K562 (cell line): ENCODE data around the gene CHST2. TPM values are rescaled to one million over a fixed set of nuclear protein-coding genes. Genes with fewer than 3 reads are reported as not detected.

ENCODE experiments used
- ATAC-seq: fragments of 200-7000 bp; cut with Tn5 transposase; 3 replicates; pipeline ENCODE4 v1.9.1; 2020; ENCODE audit warnings: moderate library complexity
- BruUV-seq: library from RNA; stranded (reverse); fragments of 400-500 nt; replicated peaks from 2 replicates; lab custom pipeline; 2021; lab: Mats Ljungman, UMichigan
- CTCF ChIA-PET: fragments of 300-600 bp; formaldehyde crosslinking; extraction: SDS; loops from one replicate; lab custom pipeline; 2021; ENCODE audit warnings: low intra/inter-chr PET ratio; lab: Yijun Ruan, JAX
- POLR2A ChIA-PET: fragments of 300-600, 350-650 bp; sonication (Branson Sonifier 250); formaldehyde crosslinking; extraction: SDS; loops from one replicate; lab custom pipeline; 2021; ENCODE audit warnings: antibody characterized with exemption, inconsistent platforms; lab: Yijun Ruan, JAX
- DNase-seq, 4 experiments: peaks; one replicate each; pipeline versions ENCODE4 v3.0.0 to v3.0.0-alpha.2; 2011 to 2018; ENCODE audit warnings: low spot score in 3 of 4, mixed read lengths in 3 of 4; ENCODE audit errors: extremely low read depth in 1 of 4
- FAIRE-seq: peaks from 2 replicates; lab custom pipeline; 2011; peaks lifted over from hg19 to GRCh38; lab: Jason Lieb, UNC
- H2AFZ ChIP-seq: 2 replicates; pipeline ENCODE4 v1.6.0; 2011; ENCODE audit warnings: low read depth, low read length, control low read depth, inconsistent platforms
- H3K27ac ChIP-seq: fragments of 200-600 bp; 3 replicates; pipeline ENCODE4 v1.8.0; 2011; ENCODE audit warnings: low read depth, mild to moderate bottlenecking, control low read depth, inconsistent platforms, low read length, moderate library complexity, mixed read lengths; ENCODE audit errors: extremely low read depth
- H3K27me3 ChIP-seq, 2 experiments: fragments of 300-600 bp in 1 of 2; 2 replicates in 1 of 2; 3 replicates in 1 of 2; pipeline versions ENCODE4 v1.6.0 to v1.8.0; 2011; ENCODE audit warnings: inconsistent platforms in 2 of 2, low read length in 2 of 2, mild to moderate bottlenecking in 1 of 2, mixed read lengths in 1 of 2, moderate library complexity in 1 of 2; ENCODE audit not compliant: control insufficient read depth in 2 of 2, insufficient read depth in 2 of 2
- H3K36me3 ChIP-seq: fragments of 300-600 bp; 3 replicates; pipeline ENCODE4 v1.8.0; 2011; ENCODE audit warnings: mild to moderate bottlenecking, low read length, inconsistent platforms; ENCODE audit not compliant: control insufficient read depth, insufficient read depth
- H3K4me1 ChIP-seq, 2 experiments: fragments of 200-600 bp in 1 of 2; replicated peaks in 1 of 2; 2 replicates in 1 of 2; 3 replicates in 1 of 2; pipeline versions ENCODE4 v1.5.1 to v1.8.0; 2011; ENCODE audit warnings: inconsistent platforms in 2 of 2, low read length in 2 of 2, mild to moderate bottlenecking in 1 of 2, mixed read lengths in 1 of 2, moderate library complexity in 1 of 2; ENCODE audit not compliant: control insufficient read depth in 2 of 2, insufficient read depth in 2 of 2
- H3K4me2 ChIP-seq: 2 replicates; pipeline ENCODE4 v1.6.1; 2011; ENCODE audit warnings: low read length, control low read depth, inconsistent platforms, mixed read lengths; ENCODE audit not compliant: insufficient read depth
- H3K4me3 ChIP-seq: fragments of 200-600 bp; sonication (generic), shearing (Covaris generic); 2 replicates; pipeline ENCODE4 v1.5.1; 2016; ENCODE audit warnings: control low read depth, inconsistent platforms
- H3K79me2 ChIP-seq: fragments of 200-600 bp; 3 replicates; pipeline ENCODE4 v1.8.0; 2011; ENCODE audit warnings: low read length, inconsistent platforms; ENCODE audit not compliant: control insufficient read depth, insufficient read depth
- H3K9ac ChIP-seq, 2 experiments: 2 replicates each; pipeline versions ENCODE4 v1.6.0 to v1.6.1; 2011; ENCODE audit warnings: low read depth in 2 of 2, low read length in 2 of 2, control low read depth in 1 of 2, inconsistent platforms in 1 of 2, mild to moderate bottlenecking in 1 of 2, mixed read lengths in 1 of 2; ENCODE audit not compliant: insufficient read depth in 1 of 2
- H3K9me1 ChIP-seq: one replicate; pipeline ENCODE4 v1.6.0; 2011; ENCODE audit warnings: inconsistent platforms, mild to moderate bottlenecking, low read length, moderate library complexity; ENCODE audit not compliant: control insufficient read depth, insufficient read depth
- H3K9me3 ChIP-seq: replicated peaks from 2 replicates; pipeline ENCODE4 v1.5.1; 2011; ENCODE audit warnings: low read depth, low read length, inconsistent platforms; ENCODE audit not compliant: control insufficient read depth, insufficient read depth
- H4K20me1 ChIP-seq: replicated peaks from 2 replicates; pipeline ENCODE4 v1.6.1; 2011; ENCODE audit warnings: low read length, inconsistent platforms, mixed read lengths; ENCODE audit not compliant: control insufficient read depth, insufficient read depth
- ARNT ChIP-seq, 2 experiments: fragments of 450-650 bp; IDR thresholded peaks; 2 replicates each; pipeline ENCODE4 v1.6.1; 2016; ENCODE audit warnings: mild to moderate bottlenecking in 1 of 2
- CC2D1A ChIP-seq: fragments of 450-650 bp; IDR thresholded peaks from 2 replicates; pipeline ENCODE4 v1.6.1; 2017; ENCODE audit warnings: mild to moderate bottlenecking
- CSDE1 ChIP-seq, 2 experiments: fragments of 450-650 bp; IDR thresholded peaks; 2 replicates each; pipeline ENCODE4 v1.6.1; 2016; ENCODE audit warnings: mild to moderate bottlenecking in 1 of 2
- HMG20A ChIP-seq: fragments of 450-650 bp; formaldehyde crosslinking; conservative IDR thresholded peaks from 2 replicates; pipeline ENCODE4 v1.4.0; 2020; ENCODE audit warnings: mild to moderate bottlenecking, mixed read lengths
- HNRNPUL1 ChIP-seq: fragments of 200-400 bp; formaldehyde crosslinking; IDR thresholded peaks from 2 replicates; pipeline ENCODE4 v1.6.1; 2017; ENCODE audit warnings: low read length
- MEF2D ChIP-seq: conservative IDR thresholded peaks from 2 replicates; pipeline ENCODE4 v1.6.1; 2016; ENCODE audit warnings: low read depth, missing genetic modification characterization, missing compliant biosample characterization
- RBM25 ChIP-seq: fragments of 200-400 bp; formaldehyde crosslinking; IDR thresholded peaks from 2 replicates; pipeline ENCODE4 v1.6.1; 2018; ENCODE audit warnings: low read length, low read depth, moderate library complexity; ENCODE audit not compliant: severe bottlenecking
- RFX7 ChIP-seq: fragments of 250-450 bp; sonication (Bioruptor Pico); IDR thresholded peaks from 2 replicates; pipeline ENCODE4 v1.5.1; 2021; ENCODE audit warnings: mild to moderate bottlenecking
- TCF7L2 ChIP-seq: fragments of 150-350 bp; IDR thresholded peaks from 2 replicates; pipeline ENCODE4 v1.6.1; 2016; ENCODE audit warnings: low read depth, mild to moderate bottlenecking, low read length, moderate library complexity
- TRIM28 ChIP-seq: fragments of 450-650 bp; IDR thresholded peaks from 2 replicates; pipeline ENCODE4 v1.6.1; 2017
- WHSC1 ChIP-seq: IDR thresholded peaks from one replicate; pipeline ENCODE4 v1.6.1; 2012; ENCODE audit warnings: low read length, control low read depth, inconsistent platforms
- ZFP1 ChIP-seq: fragments of 450-650 bp; formaldehyde crosslinking; IDR thresholded peaks from 2 replicates; pipeline ENCODE4 v1.4.0; 2020; ENCODE audit warnings: mild to moderate bottlenecking, mixed read lengths
- ZFP30 ChIP-seq: fragments of 250-450 bp; sonication (Bioruptor Pico); IDR thresholded peaks from 2 replicates; pipeline ENCODE4 v1.8.0; 2022; ENCODE audit warnings: moderate library complexity, mild to moderate bottlenecking, inconsistent platforms, borderline replicate concordance
- WGBS: fragments of 100-300 bp; shearing (Covaris generic); methylation state at CpG from one replicate; pipeline ENCODE4 v1.1.6; 2016; ENCODE audit warnings: low coverage, mixed read lengths; ENCODE audit not compliant: insufficient coverage; ENCODE audit errors: missing lambda C conversion rate; 5-methylcytosine and 5-hydroxymethylcytosine counted together
- in situ Hi-C: fragments of 300-500 bp; cut with MboI; formaldehyde crosslinking; loops from 4 replicates; pipeline ENCODE4 v1.15.0; 2018; ENCODE audit warnings: inconsistent platforms, mixed read lengths
- intact Hi-C: fragments of 100-400 bp; cut with micrococcal nuclease; formaldehyde crosslinking; loops from 2 replicates; pipeline ENCODE4 v1.14.2; 2022
- polyA plus RNA-seq, 8 experiments: library from polyadenylated mRNA; depleted of rRNA in 4 of 8; stranded (reverse) in 5 of 8; unstranded in 3 of 8; fragments of >200 nt; fragmentation: Nextera tagmentation in 2 of 8; fragmentation: Illumina TruSeq in 1 of 8; extraction: Ambion mirVana in 2 of 8; extraction: Trizol in 1 of 8; gene quantifications; 2 replicates each; pipeline versions ENCODE4 v1.2.1 to v1.2.3, GENCODE V29; 2011 to 2014; ENCODE audit warnings: inconsistent platforms in 1 of 8, missing spikeins in 1 of 8
- total RNA-seq, 7 experiments: library from RNA; depleted of rRNA in 6 of 7; stranded (reverse); fragments of >200 nt in 6 of 7; fragmentation: Illumina TruSeq in 2 of 7; extraction: Trizol in 2 of 7; gene quantifications; 2 replicates each; pipeline versions ENCODE4 v1.2.1 to v1.2.3, GENCODE V29; 2011 to 2021; ENCODE audit warnings: low replicate concordance in 1 of 7
- TF ChIP-seq, protein P1 (sequence below): fragments of 250-450 bp; sonication (Bioruptor Pico); IDR thresholded peaks from 2 replicates; pipeline ENCODE4 v1.4.0; 2020; ENCODE audit warnings: mild to moderate bottlenecking
- TF ChIP-seq, protein P2 (sequence below): fragments of 450-650 bp; IDR thresholded peaks from 2 replicates; pipeline ENCODE4 v1.6.1; 2018; ENCODE audit warnings: mild to moderate bottlenecking, low read depth; ENCODE audit not compliant: partially characterized antibody

CHST2 gene
- total and polyA plus RNA-seq, 9 of the 15 experiments (the other 6 are each of a cell fraction or from before 2014, with no cell fraction given), result 3.4 to 60.3 (median 13.9) TPM

DNA sequence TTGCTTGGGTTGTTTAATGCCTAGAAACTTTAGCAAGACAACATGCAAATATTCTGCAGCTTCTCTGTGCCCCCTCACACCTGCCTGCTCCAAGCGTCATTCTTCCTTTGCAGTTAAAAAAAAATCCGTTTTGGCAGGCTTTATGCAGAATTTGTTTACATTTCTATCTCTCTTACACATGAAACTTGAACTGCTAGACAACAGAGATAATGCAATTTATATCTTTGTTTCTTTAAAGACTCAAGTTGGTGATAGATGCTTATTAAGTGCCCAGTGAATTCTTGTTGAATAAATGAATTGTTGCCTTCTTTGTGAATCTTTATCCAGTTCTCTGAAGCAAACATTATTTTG, 53.2 kb downstream of the CHST2 start:
- no TSS peak for BruUV-seq
- intact Hi-C loops (no loop called here), in situ Hi-C loops (no loop called here)
- H3K79me2 ChIP-seq, result no peaks in the 10 kb centered on the region
- no peak overlapping the region for H3K4me3 ChIP-seq
- 58% methylated on average over 2 of the region's 2 CpGs for WGBS
- H3K36me3 ChIP-seq, result no peaks in the 10 kb centered on the region; the same call in 2 of the 3 replicates
- no peak overlapping the region for H3K4me2 ChIP-seq
- TF ChIP-seq MEF2D (tag) (no peak), CC2D1A (no peak), CSDE1 (IDR thresholded peaks at IDR 0.05) (no peak), HNRNPUL1 (no peak), TCF7L2 (no peak), RFX7 (CRISPR knock-in tag) (no peak), ZFP1 (no peak)
- peaks cover 15 to 44% of the 10 kb centered on the region in 2 experiments for H3K4me1 ChIP-seq
- no peaks in the 10 kb centered on the region for H3K27me3 ChIP-seq
- FAIRE-seq (no peak), DNase-seq (no peak), ATAC-seq (no peak)
- CTCF ChIA-PET, result no interaction called here
- H4K20me1 ChIP-seq, result no peaks in the 10 kb centered on the region
- POLR2A ChIA-PET, result interaction anchor here (0.6 to 1.5 kb wide), 3 partner anchors 9 to 385 kb away, joined by 3 read pairs; no protein-coding TSS in a partner anchor
- H3K9me1 ChIP-seq, result no peaks in the 10 kb centered on the region
- H3K27ac ChIP-seq, result no peak overlapping the region
- H3K9me3 ChIP-seq, result peaks cover 4% of the 10 kb centered on the region
- H2AFZ ChIP-seq, result no peak overlapping the region
- no peak overlapping the region for H3K9ac ChIP-seq

DNA sequence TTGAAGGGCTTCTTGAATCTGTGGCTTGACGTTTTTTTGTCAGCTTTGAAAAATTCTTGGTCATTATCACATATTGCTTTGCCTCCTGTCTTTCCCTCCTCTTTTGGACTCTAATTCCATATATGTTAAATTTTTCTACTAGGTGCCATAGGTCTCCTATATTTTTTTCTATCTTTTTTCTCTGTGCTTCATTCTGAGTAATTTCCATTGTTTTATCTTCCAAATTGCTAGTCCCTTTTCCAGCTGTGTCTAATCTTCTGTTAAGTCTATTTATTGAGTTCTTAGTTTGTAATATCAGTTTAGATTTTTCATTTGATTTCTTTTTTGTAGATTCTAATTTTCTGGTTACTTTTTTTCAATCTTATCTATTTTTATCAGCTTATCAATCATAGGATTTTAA, 53.7 kb downstream of the CHST2 start:
- Histone ChIP-seq H3K27me3 (no peaks in the 10 kb centered on the region), H3K4me1 (peaks cover 15 to 40% of the 10 kb centered on the region in 2 experiments), H3K4me2 (no peak overlapping the region), H3K36me3 (no peaks in the 10 kb centered on the region; the same call in 2 of the 3 replicates), H3K4me3 (no peak overlapping the region), H3K9me3 (peaks cover 4% of the 10 kb centered on the region), H3K9me1 (no peaks in the 10 kb centered on the region), H3K9ac (no peak overlapping the region), H3K27ac (no peak overlapping the region), H2AFZ (no peak overlapping the region), H4K20me1 (no peaks in the 10 kb centered on the region), H3K79me2 (no peaks in the 10 kb centered on the region)
- no peak for FAIRE-seq
- CTCF ChIA-PET, result no interaction called here
- no TSS peak for BruUV-seq
- WGBS, result 42% methylated on average over 1 of the region's 1 CpG
- DNase-seq, result no peak
- intact Hi-C loops, result no loop called here
- ATAC-seq, result no peak
- in situ Hi-C loops, result no loop called here
- POLR2A ChIA-PET, result interaction anchor here (0.6 to 1.5 kb wide), 3 partner anchors 10 to 385 kb away, joined by 3 read pairs; no protein-coding TSS in a partner anchor
- TF ChIP-seq TRIM28 (peak; percentile 79), ARNT (IDR thresholded peaks at IDR 0.05) (0 out of 4 replicates have a peak, but pooled peaks of 1 of the 2 experiments have one; percentile 44), HMG20A (CRISPR knock-in tag) (no peak), RBM25 (peak; percentile 4), ZFP30 (CRISPR knock-in tag) (peak; percentile 71; the same call in 1 of the 2 replicates), WHSC1 (no peak)
- TF ChIP-seq, protein P1, sequence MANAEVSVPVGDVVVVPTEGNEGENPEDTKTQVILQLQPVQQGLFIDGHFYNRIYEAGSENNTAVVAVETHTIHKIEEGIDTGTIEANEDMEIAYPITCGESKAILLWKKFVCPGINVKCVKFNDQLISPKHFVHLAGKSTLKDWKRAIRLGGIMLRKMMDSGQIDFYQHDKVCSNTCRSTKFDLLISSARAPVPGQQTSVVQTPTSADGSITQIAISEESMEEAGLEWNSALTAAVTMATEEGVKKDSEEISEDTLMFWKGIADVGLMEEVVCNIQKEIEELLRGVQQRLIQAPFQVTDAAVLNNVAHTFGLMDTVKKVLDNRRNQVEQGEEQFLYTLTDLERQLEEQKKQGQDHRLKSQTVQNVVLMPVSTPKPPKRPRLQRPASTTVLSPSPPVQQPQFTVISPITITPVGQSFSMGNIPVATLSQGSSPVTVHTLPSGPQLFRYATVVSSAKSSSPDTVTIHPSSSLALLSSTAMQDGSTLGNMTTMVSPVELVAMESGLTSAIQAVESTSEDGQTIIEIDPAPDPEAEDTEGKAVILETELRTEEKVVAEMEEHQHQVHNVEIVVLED (CRISPR knock-in tag), result no peak
- TF ChIP-seq, protein P2, sequence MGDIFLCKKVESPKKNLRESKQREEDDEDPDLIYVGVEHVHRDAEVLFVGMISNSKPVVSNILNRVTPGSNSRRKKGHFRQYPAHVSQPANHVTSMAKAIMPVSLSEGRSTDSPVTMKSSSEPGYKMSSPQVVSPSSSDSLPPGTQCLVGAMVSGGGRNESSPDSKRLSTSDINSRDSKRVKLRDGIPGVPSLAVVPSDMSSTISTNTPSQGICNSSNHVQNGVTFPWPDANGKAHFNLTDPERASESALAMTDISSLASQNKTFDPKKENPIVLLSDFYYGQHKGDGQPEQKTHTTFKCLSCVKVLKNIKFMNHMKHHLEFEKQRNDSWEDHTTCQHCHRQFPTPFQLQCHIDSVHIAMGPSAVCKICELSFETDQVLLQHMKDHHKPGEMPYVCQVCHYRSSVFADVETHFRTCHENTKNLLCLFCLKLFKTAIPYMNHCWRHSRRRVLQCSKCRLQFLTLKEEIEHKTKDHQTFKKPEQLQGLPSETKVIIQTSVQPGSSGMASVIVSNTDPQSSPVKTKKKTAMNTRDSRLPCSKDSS, result peak; percentile 88
